HepG2 (cell line): ENCODE results near the gene PIRT. TPM values are rescaled to one million over a fixed set of nuclear protein-coding genes. Genes with fewer than 3 reads are reported as not detected.

Source experiments
- ATAC-seq: fragments of 200-7000 bp; cut with Tn5 transposase; 3 replicates; pipeline ENCODE4 v1.9.1; 2020; ENCODE audit warnings: mild to moderate bottlenecking, moderate library complexity
- BruUV-seq: library from RNA; stranded (reverse); fragments of 400-500 nt; replicated peaks from 2 replicates; lab custom pipeline; 2021; lab: Mats Ljungman, UMichigan
- CTCF ChIA-PET: fragments of 300-600 bp; formaldehyde crosslinking; extraction: SDS; loops from one replicate; lab custom pipeline; 2021; ENCODE audit warnings: low total read pairs, inconsistent platforms, low intra/inter-chr PET ratio; lab: Yijun Ruan, JAX
- POLR2A ChIA-PET: fragments of 350-600 bp; sonication (Branson Sonifier 250); formaldehyde crosslinking; loops from one replicate; lab custom pipeline; 2020; ENCODE audit warnings: antibody characterized with exemption, inconsistent platforms; lab: Yijun Ruan, JAX
- DNase-seq: peaks from one replicate; pipeline ENCODE4 v3.0.0-alpha.2; 2015; ENCODE audit warnings: low spot score
- FAIRE-seq: peaks from 3 replicates; lab custom pipeline; 2011; peaks lifted over from hg19 to GRCh38; lab: Jason Lieb, UNC
- H2AFZ ChIP-seq: one replicate; pipeline ENCODE4 v1.6.1; 2011; ENCODE audit warnings: low read length, inconsistent platforms
- H3K27ac ChIP-seq: fragments of 300-600 bp; 3 replicates; pipeline ENCODE4 v1.8.0; 2011; ENCODE audit warnings: mixed run types, mild to moderate bottlenecking, mixed read lengths, low read length, inconsistent platforms; ENCODE audit not compliant: insufficient read depth; ENCODE audit errors: extremely low read length
- H3K27me3 ChIP-seq, 2 experiments: fragments of 200-600 bp in 1 of 2; 2 replicates in 1 of 2; 3 replicates in 1 of 2; pipeline versions ENCODE4 v1.6.0 to v1.8.0; 2011; ENCODE audit warnings: low read length in 2 of 2, mild to moderate bottlenecking in 2 of 2, moderate library complexity in 2 of 2, inconsistent platforms in 1 of 2; ENCODE audit not compliant: insufficient read depth in 2 of 2, control insufficient read depth in 1 of 2
- H3K36me3 ChIP-seq, 2 experiments: fragments of 200-600 bp in 1 of 2; replicated peaks in 1 of 2; 2 replicates in 1 of 2; 3 replicates in 1 of 2; pipeline versions ENCODE4 v1.5.1 to v1.8.0; 2011; ENCODE audit warnings: low read length in 2 of 2, inconsistent platforms in 1 of 2; ENCODE audit not compliant: insufficient read depth in 2 of 2, control insufficient read depth in 1 of 2
- H3K4me1 ChIP-seq: 2 replicates; pipeline ENCODE4 v1.5.1; 2012; ENCODE audit warnings: low read length, inconsistent platforms; ENCODE audit not compliant: insufficient read depth
- H3K4me2 ChIP-seq: 2 replicates; pipeline ENCODE4 v1.6.0; 2011; ENCODE audit warnings: low read depth, low read length, inconsistent platforms
- H3K4me3 ChIP-seq, 3 experiments: fragments of 200-600 bp in 1 of 3; sonication (generic), shearing (Covaris generic) in 1 of 3; replicated peaks in 1 of 3; 2 replicates each; pipeline ENCODE4 v1.5.1; 2011 to 2016; ENCODE audit warnings: low read length in 3 of 3, inconsistent platforms in 2 of 3, low read depth in 2 of 3, mild to moderate bottlenecking in 2 of 3, control low read depth in 1 of 3, mixed read lengths in 1 of 3; ENCODE audit not compliant: insufficient read depth in 1 of 3
- H3K79me2 ChIP-seq: one replicate; pipeline ENCODE4 v1.6.1; 2011; ENCODE audit warnings: low read length, inconsistent platforms; ENCODE audit not compliant: insufficient read depth
- H3K9ac ChIP-seq: 2 replicates; pipeline ENCODE4 v1.6.0; 2011; ENCODE audit warnings: mild to moderate bottlenecking, low read depth, low read length, inconsistent platforms; ENCODE audit not compliant: insufficient read depth
- H3K9me3 ChIP-seq: 2 replicates; pipeline ENCODE4 v1.5.1; 2012; ENCODE audit warnings: mild to moderate bottlenecking, low read length
- H4K20me1 ChIP-seq: 2 replicates; pipeline ENCODE4 v1.6.0; 2011; ENCODE audit warnings: inconsistent platforms, mild to moderate bottlenecking, low read length, moderate library complexity; ENCODE audit not compliant: insufficient read depth
- ARNT ChIP-seq: fragments of 450-650 bp; IDR thresholded peaks from 2 replicates; pipeline ENCODE4 v1.6.1; 2017
- ATM ChIP-seq: fragments of 450-650 bp; IDR thresholded peaks from 2 replicates; pipeline ENCODE4 v1.7.1; 2017; ENCODE audit warnings: mild to moderate bottlenecking, borderline replicate concordance
- HNRNPL ChIP-seq: fragments of 200-400 bp; formaldehyde crosslinking; IDR thresholded peaks from 2 replicates; pipeline ENCODE4 v1.6.1; 2017; ENCODE audit warnings: mild to moderate bottlenecking, low read depth, low read length
- IKZF1 ChIP-seq: fragments of 450-650 bp; IDR thresholded peaks from 2 replicates; pipeline ENCODE4 v1.7.1; 2016
- MBNL3 ChIP-seq: fragments of 250-450 bp; sonication (Bioruptor Pico); conservative IDR thresholded peaks from 2 replicates; pipeline ENCODE4 v1.8.0; 2022; ENCODE audit warnings: mild to moderate bottlenecking, inconsistent platforms
- MEIS2 ChIP-seq: sonication (generic); formaldehyde crosslinking; IDR thresholded peaks from 2 replicates; pipeline ENCODE4 v1.9.0; 2021; ENCODE audit warnings: mild to moderate bottlenecking, missing genetic modification reagents
- MIER2 ChIP-seq: IDR thresholded peaks from 2 replicates; pipeline ENCODE4 v1.6.1; 2016; ENCODE audit warnings: missing biosample characterization, missing genetic modification reagents
- SNRNP70 ChIP-seq: fragments of 200-400 bp; formaldehyde crosslinking; IDR thresholded peaks from 2 replicates; pipeline ENCODE4 v1.6.1; 2017; ENCODE audit warnings: mild to moderate bottlenecking, low read depth, low read length, moderate library complexity
- XRCC5 ChIP-seq: fragments of 200-400 bp; formaldehyde crosslinking; optimal IDR thresholded peaks from 2 replicates; pipeline ENCODE3; 2017; ENCODE audit warnings: mild to moderate bottlenecking, low read length
- ZFP36L2 ChIP-seq: sonication (generic); formaldehyde crosslinking; IDR thresholded peaks from 2 replicates; pipeline ENCODE4 v1.4.0; 2020; ENCODE audit warnings: missing genetic modification reagents
- ZNF816 ChIP-seq: sonication (generic); formaldehyde crosslinking; IDR thresholded peaks from 2 replicates; pipeline ENCODE4 v1.8.0; 2022; ENCODE audit warnings: missing genetic modification reagents, mild to moderate bottlenecking, borderline replicate concordance
- WGBS: methylation state at CpG from one replicate; pipeline ENCODE4 v1.1.6; 2017; ENCODE audit warnings: low lambda C conversion rate; 5-methylcytosine and 5-hydroxymethylcytosine counted together
- in situ Hi-C: cut with HindIII; loops from 2 replicates; pipeline ENCODE4 v1.10.0; 2017; ENCODE audit warnings: low pct_unique_long_range_greater_than_20kb; ENCODE audit not compliant: extremely low pct_ligation_motif_present
- intact Hi-C: fragments of 100-400 bp; cut with micrococcal nuclease; formaldehyde crosslinking; loops from one replicate; pipeline ENCODE4 v1.10.0; 2022; ENCODE audit not compliant: unreplicated experiment
- polyA plus RNA-seq, 8 experiments: library from polyadenylated mRNA; depleted of rRNA in 3 of 8; stranded (reverse) in 7 of 8; unstranded in 1 of 8; fragments of >200 nt; fragmentation: Illumina TruSeq in 4 of 8; extraction: Trizol in 4 of 8; gene quantifications; 2 replicates each; pipeline versions ENCODE4 v1.2.1 to v1.2.3, GENCODE V29; 2011 to 2016; ENCODE audit warnings: low read depth in 4 of 8, missing spikeins in 1 of 8, mixed read lengths in 1 of 8; ENCODE audit not compliant: insufficient read depth in 1 of 8
- total RNA-seq, 5 experiments: library from RNA; depleted of rRNA; stranded (reverse); fragments of >200 nt; fragmentation: Illumina TruSeq; extraction: Trizol; gene quantifications; 2 replicates each; pipeline ENCODE4 v1.2.3, GENCODE V29; 2016; ENCODE audit warnings: low read depth in 1 of 5
- TF ChIP-seq, protein P1 (sequence below): sonication (generic); formaldehyde crosslinking; IDR thresholded peaks from 2 replicates; pipeline ENCODE4 v1.4.0; 2020; ENCODE audit warnings: missing genetic modification reagents, mild to moderate bottlenecking, borderline replicate concordance
- TF ChIP-seq, protein P2 (sequence below): sonication (generic); formaldehyde crosslinking; IDR thresholded peaks from 2 replicates; pipeline ENCODE4 v1.5.0; 2020; ENCODE audit warnings: mild to moderate bottlenecking, missing genetic modification reagents
- TF ChIP-seq, protein P3 (sequence below): sonication (generic); formaldehyde crosslinking; IDR thresholded peaks from 2 replicates; pipeline ENCODE4 v1.4.0; 2020; ENCODE audit warnings: mild to moderate bottlenecking, missing genetic modification reagents

The PIRT gene
- total and polyA plus RNA-seq, 2 of the 13 experiments (the other 11 are each of a cell fraction or from before 2014, with no cell fraction given): not detected

DNA sequence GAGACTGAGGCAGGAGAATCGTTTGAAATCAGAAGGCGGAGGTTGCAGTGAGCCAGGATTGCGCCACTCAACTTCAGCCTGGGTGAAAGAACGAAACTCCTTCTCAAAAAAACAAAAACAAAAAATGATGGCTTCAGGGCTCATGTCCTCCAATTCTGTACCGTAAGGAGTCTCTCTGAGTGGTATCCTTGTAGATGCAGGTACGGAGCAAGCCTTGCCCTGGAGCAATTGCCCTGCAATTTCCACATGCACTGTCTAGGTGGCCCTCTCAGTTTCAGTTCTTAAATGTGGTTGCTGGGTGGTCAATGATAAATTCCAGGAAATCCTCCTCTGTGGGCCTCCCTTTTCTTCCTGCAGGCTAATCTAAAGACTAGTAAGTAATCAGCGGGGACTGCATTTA lies 44.6 kb downstream of the PIRT start (continued):
- TF ChIP-seq MBNL3 (CRISPR knock-in tag) (no peak), MIER2 (no peak), ZFP36L2 (no peak), HNRNPL (no peak), ZNF816 (CRISPR knock-in tag) (no peak)
- TF ChIP-seq, protein P1, sequence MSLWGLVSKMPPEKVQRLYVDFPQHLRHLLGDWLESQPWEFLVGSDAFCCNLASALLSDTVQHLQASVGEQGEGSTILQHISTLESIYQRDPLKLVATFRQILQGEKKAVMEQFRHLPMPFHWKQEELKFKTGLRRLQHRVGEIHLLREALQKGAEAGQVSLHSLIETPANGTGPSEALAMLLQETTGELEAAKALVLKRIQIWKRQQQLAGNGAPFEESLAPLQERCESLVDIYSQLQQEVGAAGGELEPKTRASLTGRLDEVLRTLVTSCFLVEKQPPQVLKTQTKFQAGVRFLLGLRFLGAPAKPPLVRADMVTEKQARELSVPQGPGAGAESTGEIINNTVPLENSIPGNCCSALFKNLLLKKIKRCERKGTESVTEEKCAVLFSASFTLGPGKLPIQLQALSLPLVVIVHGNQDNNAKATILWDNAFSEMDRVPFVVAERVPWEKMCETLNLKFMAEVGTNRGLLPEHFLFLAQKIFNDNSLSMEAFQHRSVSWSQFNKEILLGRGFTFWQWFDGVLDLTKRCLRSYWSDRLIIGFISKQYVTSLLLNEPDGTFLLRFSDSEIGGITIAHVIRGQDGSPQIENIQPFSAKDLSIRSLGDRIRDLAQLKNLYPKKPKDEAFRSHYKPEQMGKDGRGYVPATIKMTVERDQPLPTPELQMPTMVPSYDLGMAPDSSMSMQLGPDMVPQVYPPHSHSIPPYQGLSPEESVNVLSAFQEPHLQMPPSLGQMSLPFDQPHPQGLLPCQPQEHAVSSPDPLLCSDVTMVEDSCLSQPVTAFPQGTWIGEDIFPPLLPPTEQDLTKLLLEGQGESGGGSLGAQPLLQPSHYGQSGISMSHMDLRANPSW: no peak
- TF ChIP-seq, all 625 proteins: peak for 0

DNA sequence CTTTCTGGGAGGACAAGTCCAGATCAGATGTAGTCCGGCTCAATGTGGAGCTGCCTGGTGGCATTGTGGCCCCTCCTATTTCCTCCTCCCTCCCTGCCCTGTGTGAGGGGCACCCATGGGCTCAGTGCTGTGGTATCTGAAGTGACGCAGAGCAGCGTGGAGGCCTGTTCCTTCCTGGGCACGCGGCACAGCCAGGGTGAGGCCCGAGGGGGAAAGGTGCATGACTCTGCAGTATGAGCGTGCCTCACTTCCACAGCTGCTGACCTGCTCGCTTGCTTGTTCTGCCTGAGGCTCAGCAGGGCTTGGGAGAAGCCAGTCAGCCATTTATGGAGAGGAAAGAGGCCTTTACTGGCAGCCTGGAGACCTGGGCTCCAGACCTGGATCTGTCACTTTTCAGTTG lies 45.7 kb downstream of the PIRT start:
- in situ Hi-C loops: no loop called here
- H3K27ac ChIP-seq: no peak overlapping the region
- TF ChIP-seq SNRNP70: no peak
- no peak for TF ChIP-seq IKZF1
- TF ChIP-seq, protein P2, sequence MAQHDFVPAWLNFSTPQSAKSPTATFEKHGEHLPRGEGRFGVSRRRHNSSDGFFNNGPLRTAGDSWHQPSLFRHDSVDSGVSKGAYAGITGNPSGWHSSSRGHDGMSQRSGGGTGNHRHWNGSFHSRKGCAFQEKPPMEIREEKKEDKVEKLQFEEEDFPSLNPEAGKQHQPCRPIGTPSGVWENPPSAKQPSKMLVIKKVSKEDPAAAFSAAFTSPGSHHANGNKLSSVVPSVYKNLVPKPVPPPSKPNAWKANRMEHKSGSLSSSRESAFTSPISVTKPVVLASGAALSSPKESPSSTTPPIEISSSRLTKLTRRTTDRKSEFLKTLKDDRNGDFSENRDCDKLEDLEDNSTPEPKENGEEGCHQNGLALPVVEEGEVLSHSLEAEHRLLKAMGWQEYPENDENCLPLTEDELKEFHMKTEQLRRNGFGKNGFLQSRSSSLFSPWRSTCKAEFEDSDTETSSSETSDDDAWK (CRISPR knock-in tag): no peak
- TF ChIP-seq XRCC5: no peak
- TF ChIP-seq MEIS2 (CRISPR knock-in tag): no peak
- TF ChIP-seq, protein P3, sequence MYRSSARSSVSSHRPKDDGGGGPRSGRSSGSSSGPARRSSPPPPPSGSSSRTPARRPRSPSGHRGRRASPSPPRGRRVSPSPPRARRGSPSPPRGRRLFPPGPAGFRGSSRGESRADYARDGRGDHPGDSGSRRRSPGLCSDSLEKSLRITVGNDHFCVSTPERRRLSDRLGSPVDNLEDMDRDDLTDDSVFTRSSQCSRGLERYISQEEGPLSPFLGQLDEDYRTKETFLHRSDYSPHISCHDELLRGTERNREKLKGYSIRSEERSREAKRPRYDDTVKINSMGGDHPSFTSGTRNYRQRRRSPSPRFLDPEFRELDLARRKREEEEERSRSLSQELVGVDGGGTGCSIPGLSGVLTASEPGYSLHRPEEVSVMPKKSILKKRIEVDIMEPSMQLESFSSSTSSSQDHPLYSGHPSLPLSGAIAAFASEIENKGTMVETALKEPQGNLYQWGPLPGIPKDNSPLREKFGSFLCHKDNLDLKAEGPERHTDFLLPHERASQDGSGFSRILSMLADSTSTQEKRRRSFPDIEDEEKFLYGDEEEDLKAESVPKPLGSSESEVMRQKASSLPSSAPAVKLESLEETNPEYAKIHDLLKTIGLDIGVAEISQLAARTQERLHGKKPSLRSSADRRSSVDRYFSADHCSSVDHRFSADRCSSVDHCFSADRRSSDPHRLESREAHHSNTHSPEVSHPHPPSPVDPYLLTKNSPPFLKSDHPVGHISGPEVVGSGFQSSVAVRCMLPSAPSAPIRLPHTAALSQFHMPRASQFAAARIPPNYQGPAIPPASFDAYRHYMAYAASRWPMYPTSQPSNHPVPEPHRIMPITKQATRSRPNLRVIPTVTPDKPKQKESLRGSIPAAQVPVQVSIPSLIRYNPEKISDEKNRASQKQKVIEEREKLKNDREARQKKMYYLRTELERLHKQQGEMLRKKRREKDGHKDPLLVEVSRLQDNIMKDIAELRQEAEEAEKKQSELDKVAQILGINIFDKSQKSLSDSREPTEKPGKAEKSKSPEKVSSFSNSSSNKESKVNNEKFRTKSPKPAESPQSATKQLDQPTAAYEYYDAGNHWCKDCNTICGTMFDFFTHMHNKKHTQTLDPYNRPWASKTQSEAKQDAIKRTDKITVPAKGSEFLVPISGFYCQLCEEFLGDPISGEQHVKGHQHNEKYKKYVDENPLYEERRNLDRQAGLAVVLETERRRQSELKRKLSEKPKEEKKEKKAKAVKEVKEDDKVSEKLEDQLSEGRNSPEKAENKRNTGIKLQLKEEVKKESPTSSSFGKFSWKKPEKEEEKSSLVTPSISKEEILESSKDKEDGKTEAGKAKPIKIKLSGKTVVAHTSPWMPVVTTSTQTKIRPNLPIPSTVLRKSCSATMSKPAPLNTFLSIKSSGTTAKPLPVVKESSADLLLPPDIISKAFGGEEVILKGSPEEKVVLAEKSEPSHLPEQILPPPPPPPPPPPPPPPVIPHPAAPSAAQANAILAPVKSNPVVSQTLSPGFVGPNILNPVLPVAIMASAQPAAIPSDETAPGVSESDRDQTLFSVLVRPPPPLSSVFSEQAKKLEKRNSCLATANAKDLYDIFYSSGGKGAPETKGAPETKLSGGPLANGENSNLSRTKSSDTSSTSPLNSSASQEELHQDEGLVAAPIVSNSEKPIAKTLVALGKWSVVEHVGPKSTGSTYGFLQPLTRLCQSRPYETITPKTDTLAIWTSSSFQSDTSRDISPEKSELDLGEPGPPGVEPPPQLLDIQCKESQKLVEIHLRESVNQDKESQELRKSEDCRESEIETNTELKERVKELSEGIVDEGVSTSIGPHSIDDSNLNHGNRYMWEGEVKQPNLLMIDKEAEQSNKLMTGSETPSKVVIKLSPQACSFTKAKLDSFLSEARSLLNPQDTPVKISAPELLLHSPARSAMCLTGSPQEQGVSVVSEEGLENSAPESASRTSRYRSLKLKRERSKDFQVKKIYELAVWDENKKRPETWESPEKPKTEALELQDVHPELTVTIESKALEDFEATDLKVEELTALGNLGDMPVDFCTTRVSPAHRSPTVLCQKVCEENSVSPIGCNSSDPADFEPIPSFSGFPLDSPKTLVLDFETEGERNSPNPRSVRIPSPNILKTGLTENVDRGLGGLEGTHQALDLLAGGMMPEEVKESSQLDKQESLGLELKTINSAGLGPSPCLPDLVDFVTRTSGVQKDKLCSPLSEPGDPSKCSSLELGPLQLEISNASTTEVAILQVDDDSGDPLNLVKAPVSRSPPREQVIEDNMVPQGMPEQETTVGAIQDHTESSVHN (CRISPR knock-in tag): no peak
- TF ChIP-seq ARNT: no peak
- no peak for TF ChIP-seq ATM

More for the DNA sequence above, 45.7 kb downstream of the PIRT start:
- Histone ChIP-seq H3K36me3 (no peaks in the 10 kb centered on the region), H3K27me3 (no peaks in the 10 kb centered on the region), H3K9me3 (no peaks in the 10 kb centered on the region), H4K20me1 (no peaks in the 10 kb centered on the region), H3K9ac (no peak overlapping the region), H3K4me1 (peaks cover 12% of the 10 kb centered on the region), H2AFZ (no peak overlapping the region), H3K4me3 (no peak overlapping the region), H3K4me2 (no peak overlapping the region), H3K79me2 (no peaks in the 10 kb centered on the region)
- 40% methylated on average over 1 of the region's 8 CpGs for WGBS
- BruUV-seq: no TSS peak
- intact Hi-C loops: no loop called here
- FAIRE-seq (no peak), DNase-seq (no peak), ATAC-seq (no peak; the same call in 2 of the 3 replicates)
- CTCF ChIA-PET: no interaction called here
- POLR2A ChIA-PET: no interaction called here
